HCT116 (cell line): ENCODE results near the gene LMX1A. TPM values are rescaled to one million over a fixed set of nuclear protein-coding genes. Genes with fewer than 3 reads are reported as not detected.

Experiments used
- ATAC-seq: fragments of 200-7000 bp; cut with Tn5 transposase; 2 replicates; pipeline ENCODE4 v1.9.1; 2020; ENCODE audit warnings: mild to moderate bottlenecking, moderate library complexity
- BruUV-seq: library from RNA; stranded (reverse); fragments of 400-500 nt; replicated peaks from 2 replicates; lab custom pipeline; 2021; lab: Mats Ljungman, UMichigan
- CTCF ChIA-PET: fragments of 300-600 bp; sonication (Branson Sonifier 250); formaldehyde crosslinking; loops from one replicate; lab custom pipeline; 2021; ENCODE audit warnings: antibody characterized with exemption; lab: Charles Lee
- POLR2A ChIA-PET: fragments of 300-600, 350-600 bp; sonication (Branson Sonifier 250); formaldehyde crosslinking; loops from one replicate; lab custom pipeline; 2021; ENCODE audit warnings: antibody characterized with exemption; lab: Charles Lee
- RAD21 ChIA-PET, 2 experiments: fragments of 300-600 bp; sonication (Branson Sonifier 250); formaldehyde crosslinking; loops; one replicate each; lab custom pipeline; 2023; ENCODE audit warnings: low total read pairs in 2 of 2; ENCODE audit not compliant: uncharacterized antibody in 2 of 2, unreplicated experiment in 2 of 2, low non-redundant PET in 1 of 2; lab: Charles Lee
- DNase-seq: peaks from one replicate; pipeline ENCODE4 v3.0.0-alpha.2; 2010; ENCODE audit warnings: low read depth, low spot score
- H2AFZ ChIP-seq: fragments of 200-600 bp; shearing (Covaris generic), sonication (generic); 2 replicates; pipeline ENCODE4 v1.6.1; 2017; ENCODE audit warnings: low read depth, mixed run types, mixed read lengths, antibody characterized with exemption, low read length; ENCODE audit not compliant: poor library complexity, severe bottlenecking
- H3K27ac ChIP-seq: 2 replicates; pipeline ENCODE4 v1.5.1; 2012; ENCODE audit warnings: low read depth, low read length
- H3K27me3 ChIP-seq: fragments of 200-600 bp; sonication (generic); 2 replicates; pipeline ENCODE4 v1.6.1; 2016; ENCODE audit warnings: mixed run types, low read length, mixed read lengths; ENCODE audit not compliant: insufficient read depth
- H3K36me3 ChIP-seq, 2 experiments: fragments of 200-500 bp in 1 of 2; fragments of 200-600 bp in 1 of 2; sonication (Bioruptor generic) in 1 of 2; sonication (generic) in 1 of 2; 2 replicates each; pipeline versions ENCODE4 v1.5.1 to v1.6.1; 2014 to 2016; ENCODE audit warnings: low read length in 2 of 2, inconsistent platforms in 1 of 2, mixed read lengths in 1 of 2, mixed run types in 1 of 2; ENCODE audit not compliant: insufficient read depth in 2 of 2, control insufficient read depth in 1 of 2
- H3K4me1 ChIP-seq, 2 experiments: fragments of 200-600 bp in 1 of 2; sonication (generic) in 1 of 2; 2 replicates each; pipeline versions ENCODE4 v1.5.1 to v1.6.1; 2012 to 2017; ENCODE audit warnings: low read length in 2 of 2, inconsistent platforms in 1 of 2, mild to moderate bottlenecking in 1 of 2, mixed read lengths in 1 of 2, mixed run types in 1 of 2, moderate library complexity in 1 of 2; ENCODE audit not compliant: insufficient read depth in 2 of 2, control insufficient read depth in 1 of 2
- H3K4me2 ChIP-seq: fragments of 200-600 bp; sonication (generic); 2 replicates; pipeline ENCODE4 v1.6.1; 2017; ENCODE audit warnings: mixed run types, low read length, mixed read lengths
- H3K4me3 ChIP-seq, 2 experiments: fragments of 200-600 bp in 1 of 2; sonication (generic) in 1 of 2; replicated peaks in 1 of 2; 2 replicates each; pipeline ENCODE4 v1.5.1; 2011 to 2016; ENCODE audit warnings: low read length in 2 of 2, control low read depth in 1 of 2, low read depth in 1 of 2, mild to moderate bottlenecking in 1 of 2, mixed read lengths in 1 of 2, mixed run types in 1 of 2
- H3K79me2 ChIP-seq: fragments of 200-600 bp; sonication (generic); 2 replicates; pipeline ENCODE4 v1.6.1; 2017; ENCODE audit warnings: mild to moderate bottlenecking, mixed run types, low read length, moderate library complexity, mixed read lengths; ENCODE audit not compliant: insufficient read depth
- H3K9ac ChIP-seq: fragments of 200-600 bp; sonication (generic); 2 replicates; pipeline ENCODE4 v1.6.1; 2016; ENCODE audit warnings: low read length, mixed read lengths
- H3K9me2 ChIP-seq: fragments of 200-600 bp; sonication (generic), shearing (Covaris generic); 2 replicates; pipeline ENCODE4 v1.6.1; 2017; ENCODE audit warnings: mixed run types, mild to moderate bottlenecking, moderate library complexity; ENCODE audit not compliant: insufficient read depth
- H3K9me3 ChIP-seq, 2 experiments: fragments of 200-500 bp in 1 of 2; fragments of 200-600 bp in 1 of 2; sonication (Bioruptor generic) in 1 of 2; sonication (generic) in 1 of 2; 2 replicates each; pipeline ENCODE4 v1.6.1; 2014 to 2017; ENCODE audit warnings: low read length in 2 of 2, mixed read lengths in 2 of 2, inconsistent platforms in 1 of 2, low read depth in 1 of 2, mild to moderate bottlenecking in 1 of 2, mixed run types in 1 of 2, moderate library complexity in 1 of 2; ENCODE audit not compliant: control insufficient read depth in 1 of 2, insufficient read depth in 1 of 2
- H4K20me1 ChIP-seq: fragments of 200-600 bp; sonication (generic), shearing (Covaris generic); 2 replicates; pipeline ENCODE4 v1.6.1; 2017; ENCODE audit warnings: mixed run types, mild to moderate bottlenecking, moderate library complexity; ENCODE audit not compliant: insufficient read depth
- ATF3 ChIP-seq: IDR thresholded peaks from 2 replicates; pipeline ENCODE4 v1.6.1; 2012
- CBX3 ChIP-seq: IDR thresholded peaks from 2 replicates; pipeline ENCODE4 v1.6.1; 2012; ENCODE audit warnings: low read depth
- ELF1 ChIP-seq: IDR thresholded peaks from 2 replicates; pipeline ENCODE4 v1.6.1; 2012; ENCODE audit warnings: low read depth, borderline replicate concordance
- EZH2 ChIP-seq: fragments of 200-600 bp; sonication (generic); IDR thresholded peaks from 2 replicates; pipeline ENCODE4 v1.6.1; 2017; ENCODE audit warnings: antibody characterized with exemption, mixed run types
- EZH2phosphoT487 ChIP-seq: fragments of 200-600 bp; IDR thresholded peaks from 2 replicates; pipeline ENCODE4 v1.6.1; 2018; ENCODE audit warnings: antibody characterized with exemption, borderline replicate concordance
- POLR2A ChIP-seq: IDR thresholded peaks from 2 replicates; pipeline ENCODE4 v1.7.0; 2011; ENCODE audit warnings: borderline replicate concordance; ENCODE audit not compliant: insufficient read depth, insufficient read length; ENCODE audit errors: extremely low read depth
- POLR2AphosphoS5 ChIP-seq: IDR thresholded peaks from 2 replicates; pipeline ENCODE4 v1.6.1; 2011; ENCODE audit warnings: mild to moderate bottlenecking, low read depth, low read length, moderate library complexity
- RAD21 ChIP-seq: IDR thresholded peaks from 2 replicates; pipeline ENCODE4 v1.6.1; 2012; ENCODE audit warnings: low read depth, mild to moderate bottlenecking
- SIN3A ChIP-seq: IDR thresholded peaks from 2 replicates; pipeline ENCODE4 v1.6.1; 2012; ENCODE audit warnings: low read depth
- TCF7L2 ChIP-seq: IDR thresholded peaks from 2 replicates; pipeline ENCODE4 v1.7.0; 2011; ENCODE audit warnings: borderline replicate concordance, inconsistent platforms; ENCODE audit not compliant: insufficient read depth, insufficient read length; ENCODE audit errors: extremely low read depth
- YY1 ChIP-seq: IDR thresholded peaks from 2 replicates; pipeline ENCODE4 v1.6.1; 2011; ENCODE audit warnings: low read length, low read depth, moderate library complexity, mild to moderate bottlenecking; ENCODE audit not compliant: insufficient replicate concordance; ENCODE audit errors: extremely low read depth
- ZBTB33 ChIP-seq: IDR thresholded peaks from 2 replicates; pipeline ENCODE4 v1.6.1; 2011; ENCODE audit warnings: mild to moderate bottlenecking, low read length, moderate library complexity; ENCODE audit not compliant: insufficient replicate concordance; ENCODE audit errors: extremely low read depth
- ZNF274 ChIP-seq: fragments of 200-500 bp; sonication (Bioruptor generic); IDR thresholded peaks from 2 replicates; pipeline ENCODE4 v1.6.1; 2014; ENCODE audit warnings: mild to moderate bottlenecking, low read depth, low read length, inconsistent platforms
- intact Hi-C: fragments of 100-400 bp; cut with micrococcal nuclease; formaldehyde crosslinking; loops from 2 replicates; pipeline ENCODE4 v1.10.0; 2022
- total RNA-seq: library from RNA; stranded (reverse); gene quantifications from one replicate; pipeline ENCODE4 v1.2.1, GENCODE V29; 2021; ENCODE audit not compliant: unreplicated experiment
- TF ChIP-seq, protein P1 (sequence below): IDR thresholded peaks from 2 replicates; pipeline ENCODE4 v1.6.1; 2012
- TF ChIP-seq, protein P2 (sequence below), 3 experiments: fragments of 200-600 bp in 1 of 3; sonication (generic) in 1 of 3; IDR thresholded peaks in 2 of 3; conservative IDR thresholded peaks in 1 of 3; 2 replicates each; pipeline ENCODE4 v1.5.1; 2012 to 2017; ENCODE audit warnings: low read depth in 2 of 3, low read length in 2 of 3, antibody characterized with exemption in 1 of 3, borderline replicate concordance in 1 of 3, control low read depth in 1 of 3, mild to moderate bottlenecking in 1 of 3, mixed read lengths in 1 of 3, mixed run types in 1 of 3, moderate library complexity in 1 of 3; ENCODE audit not compliant: insufficient read depth in 1 of 3

LMX1A gene
- total RNA-seq, 1 experiment from 2014 or later = not detected

DNA sequence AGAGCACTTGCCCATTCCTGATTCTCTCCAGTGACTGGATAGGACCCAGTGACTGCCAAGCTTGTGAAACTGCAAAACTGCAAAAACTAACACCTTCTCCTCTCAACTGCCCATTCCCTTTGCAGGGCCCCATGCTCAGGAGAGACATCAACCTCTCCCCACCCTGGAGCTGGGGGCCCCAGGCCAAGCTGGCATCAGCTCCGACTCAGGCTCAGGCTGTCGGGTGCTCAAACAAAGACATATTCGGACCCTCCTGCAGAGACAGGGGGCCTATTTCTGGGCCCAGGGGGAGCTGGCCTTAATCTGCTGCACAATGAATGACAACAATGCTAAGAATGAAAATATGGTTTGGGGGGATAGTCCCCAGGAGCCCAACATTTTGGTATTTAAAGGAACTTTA is 11.8 kb downstream of the LMX1A start:
- ATAC-seq (no peak), DNase-seq (no peak)
- ChIA-PET CTCF (no interaction called here), POLR2A (no interaction called here), RAD21 (no interaction called here)
- Histone ChIP-seq H3K79me2 (no peaks in the 10 kb centered on the region), H3K27me3 (peaks cover 84% of the 10 kb centered on the region), H3K9me2 (no peaks in the 10 kb centered on the region), H3K9ac (no peak overlapping the region), H3K36me3 (no peaks in the 10 kb centered on the region), H3K27ac (no peak overlapping the region), H3K4me3 (no peak overlapping the region), H4K20me1 (no peaks in the 10 kb centered on the region), H3K4me1 (no peaks in the 10 kb centered on the region), H3K9me3 (no peaks in the 10 kb centered on the region), H3K4me2 (no peak overlapping the region), H2AFZ (no peak overlapping the region)
- BruUV-seq = no TSS peak
- intact Hi-C loops = no loop called here
- TF ChIP-seq POLR2AphosphoS5 = no peak
- TF ChIP-seq RAD21 = no peak
- no peak for TF ChIP-seq EZH2phosphoT487

DNA sequence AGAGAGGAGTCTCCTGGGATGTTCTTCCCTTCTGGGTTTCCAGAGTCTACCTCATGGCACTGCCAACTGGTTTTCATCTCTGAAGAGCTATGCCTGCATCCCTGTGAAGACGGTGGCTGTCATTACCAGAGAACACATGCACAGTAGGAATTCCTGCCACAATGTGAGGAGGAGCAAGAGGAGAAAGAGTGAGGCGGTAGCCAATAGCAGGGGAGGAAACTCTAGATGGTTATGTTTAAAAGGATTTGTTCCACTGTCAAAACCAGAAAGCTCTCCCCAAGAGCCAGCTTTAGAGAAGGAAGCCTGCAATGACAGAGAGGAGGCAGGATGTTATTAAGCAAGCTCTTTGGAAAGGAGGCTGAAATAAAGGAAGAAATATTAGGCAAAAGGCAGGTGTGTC is 12.3 kb downstream of the LMX1A start:
- no peaks in the 10 kb centered on the region for H3K36me3 ChIP-seq
- H3K9ac ChIP-seq = no peak overlapping the region
- H2AFZ ChIP-seq = no peak overlapping the region
- no peak overlapping the region for H3K4me3 ChIP-seq
- no TSS peak for BruUV-seq
- H3K27ac ChIP-seq = no peak overlapping the region
- no peak overlapping the region for H3K4me2 ChIP-seq
- CTCF ChIA-PET = no interaction called here
- no peaks in the 10 kb centered on the region for H3K79me2 ChIP-seq
- no peak for DNase-seq
- no peak for ATAC-seq
- no peaks in the 10 kb centered on the region for H3K4me1 ChIP-seq
- RAD21 ChIA-PET = no interaction called here
- POLR2A ChIA-PET = no interaction called here
- H3K9me3 ChIP-seq = no peaks in the 10 kb centered on the region
- no peaks in the 10 kb centered on the region for H3K9me2 ChIP-seq
- intact Hi-C loops = no loop called here
- peaks cover 79% of the 10 kb centered on the region for H3K27me3 ChIP-seq
- H4K20me1 ChIP-seq = no peaks in the 10 kb centered on the region
- TF ChIP-seq, protein P1, sequence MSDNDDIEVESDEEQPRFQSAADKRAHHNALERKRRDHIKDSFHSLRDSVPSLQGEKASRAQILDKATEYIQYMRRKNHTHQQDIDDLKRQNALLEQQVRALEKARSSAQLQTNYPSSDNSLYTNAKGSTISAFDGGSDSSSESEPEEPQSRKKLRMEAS = no peak
- TF ChIP-seq YY1 (no peak), SIN3A (no peak), ELF1 (no peak), POLR2A (no peak), ATF3 (no peak), ZBTB33 (no peak), ZNF274 (no peak), TCF7L2 (no peak), CBX3 (no peak), EZH2 (no peak), RAD21 (no peak), EZH2phosphoT487 (no peak)
- TF ChIP-seq, protein P2, sequence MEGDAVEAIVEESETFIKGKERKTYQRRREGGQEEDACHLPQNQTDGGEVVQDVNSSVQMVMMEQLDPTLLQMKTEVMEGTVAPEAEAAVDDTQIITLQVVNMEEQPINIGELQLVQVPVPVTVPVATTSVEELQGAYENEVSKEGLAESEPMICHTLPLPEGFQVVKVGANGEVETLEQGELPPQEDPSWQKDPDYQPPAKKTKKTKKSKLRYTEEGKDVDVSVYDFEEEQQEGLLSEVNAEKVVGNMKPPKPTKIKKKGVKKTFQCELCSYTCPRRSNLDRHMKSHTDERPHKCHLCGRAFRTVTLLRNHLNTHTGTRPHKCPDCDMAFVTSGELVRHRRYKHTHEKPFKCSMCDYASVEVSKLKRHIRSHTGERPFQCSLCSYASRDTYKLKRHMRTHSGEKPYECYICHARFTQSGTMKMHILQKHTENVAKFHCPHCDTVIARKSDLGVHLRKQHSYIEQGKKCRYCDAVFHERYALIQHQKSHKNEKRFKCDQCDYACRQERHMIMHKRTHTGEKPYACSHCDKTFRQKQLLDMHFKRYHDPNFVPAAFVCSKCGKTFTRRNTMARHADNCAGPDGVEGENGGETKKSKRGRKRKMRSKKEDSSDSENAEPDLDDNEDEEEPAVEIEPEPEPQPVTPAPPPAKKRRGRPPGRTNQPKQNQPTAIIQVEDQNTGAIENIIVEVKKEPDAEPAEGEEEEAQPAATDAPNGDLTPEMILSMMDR (IDR thresholded peaks at IDR 0.05 in 2 of 3, conservative IDR thresholded peaks at IDR 0.05 in 1 of 3; ENCODE audit: borderline replicate concordance in 1 of 3, insufficient read depth in 1 of 3, low read depth in 2 of 3, low read length in 2 of 3) = no peak
